Stimulated activated CD8-positive, alpha-beta memory T cell treated with anti-CD3 and anti-CD28 coated beads, Interleukin-15, amount 100 ng/mL, for 1 hour (primary cell): ENCODE measurements around the gene MPL.

Source experiments
- DNase-seq: peaks from one replicate; pipeline ENCODE4 v3.0.0-alpha.2; 2020; ENCODE audit warnings: low read depth

Gene MPL

DNA sequence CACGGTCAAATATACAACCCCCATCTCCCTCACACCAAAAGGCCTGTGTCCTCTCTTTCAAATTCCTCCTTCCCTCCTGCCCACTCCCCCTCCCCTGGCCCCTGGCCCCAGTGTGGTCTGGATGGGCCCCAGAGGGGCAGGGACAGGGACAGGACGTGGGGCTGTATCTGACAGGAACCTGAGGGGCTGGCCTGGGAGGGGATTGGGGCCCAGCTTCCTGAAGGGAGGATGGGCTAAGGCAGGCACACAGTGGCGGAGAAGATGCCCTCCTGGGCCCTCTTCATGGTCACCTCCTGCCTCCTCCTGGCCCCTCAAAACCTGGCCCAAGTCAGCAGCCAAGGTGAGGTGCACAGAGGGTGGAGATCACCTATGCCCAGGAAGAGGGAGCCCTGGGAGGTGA is at the start of gene MPL:
Gene MPL, plus strand, starts transcription at position 231 of the 400 bp plus-strand sequence. Its CDS starts 31 bp downstream, at position 262.
- DNase-seq = no peak

DNA sequence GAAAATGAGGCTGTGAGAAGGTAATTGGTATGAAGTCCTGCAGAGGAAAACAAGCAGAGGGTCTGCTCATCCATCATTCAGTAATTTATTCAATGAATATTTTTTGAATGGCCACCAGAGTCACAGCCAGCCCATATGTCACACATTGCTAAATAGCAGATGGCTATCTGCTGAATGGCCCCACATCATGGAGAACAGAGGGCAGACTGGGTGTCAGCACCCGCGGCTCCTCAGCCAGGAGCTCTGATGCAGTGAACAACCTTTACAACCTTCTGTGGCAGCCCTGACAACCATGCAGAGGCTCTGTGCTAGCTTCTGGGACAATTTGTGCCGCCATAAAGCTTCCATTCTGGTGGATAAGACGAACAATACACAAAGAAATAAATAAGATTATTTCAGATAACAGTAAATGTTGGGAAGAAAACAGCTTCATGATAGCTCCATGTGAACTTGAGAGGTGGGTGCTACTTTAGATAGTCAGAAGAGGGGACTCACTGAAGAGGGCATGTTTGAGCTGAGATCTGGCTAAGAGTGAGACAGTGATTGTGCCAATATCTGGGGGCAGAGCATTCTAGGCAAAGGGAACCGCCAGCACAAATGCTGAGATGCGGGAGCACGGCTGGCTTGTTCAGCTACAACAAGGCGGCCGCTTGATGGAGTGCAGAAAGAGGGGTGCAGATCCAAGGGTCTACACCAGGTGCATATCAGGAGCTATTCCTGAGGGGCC is 49.4 kb upstream of the MPL start:
- DNase-seq = no peak

DNA sequence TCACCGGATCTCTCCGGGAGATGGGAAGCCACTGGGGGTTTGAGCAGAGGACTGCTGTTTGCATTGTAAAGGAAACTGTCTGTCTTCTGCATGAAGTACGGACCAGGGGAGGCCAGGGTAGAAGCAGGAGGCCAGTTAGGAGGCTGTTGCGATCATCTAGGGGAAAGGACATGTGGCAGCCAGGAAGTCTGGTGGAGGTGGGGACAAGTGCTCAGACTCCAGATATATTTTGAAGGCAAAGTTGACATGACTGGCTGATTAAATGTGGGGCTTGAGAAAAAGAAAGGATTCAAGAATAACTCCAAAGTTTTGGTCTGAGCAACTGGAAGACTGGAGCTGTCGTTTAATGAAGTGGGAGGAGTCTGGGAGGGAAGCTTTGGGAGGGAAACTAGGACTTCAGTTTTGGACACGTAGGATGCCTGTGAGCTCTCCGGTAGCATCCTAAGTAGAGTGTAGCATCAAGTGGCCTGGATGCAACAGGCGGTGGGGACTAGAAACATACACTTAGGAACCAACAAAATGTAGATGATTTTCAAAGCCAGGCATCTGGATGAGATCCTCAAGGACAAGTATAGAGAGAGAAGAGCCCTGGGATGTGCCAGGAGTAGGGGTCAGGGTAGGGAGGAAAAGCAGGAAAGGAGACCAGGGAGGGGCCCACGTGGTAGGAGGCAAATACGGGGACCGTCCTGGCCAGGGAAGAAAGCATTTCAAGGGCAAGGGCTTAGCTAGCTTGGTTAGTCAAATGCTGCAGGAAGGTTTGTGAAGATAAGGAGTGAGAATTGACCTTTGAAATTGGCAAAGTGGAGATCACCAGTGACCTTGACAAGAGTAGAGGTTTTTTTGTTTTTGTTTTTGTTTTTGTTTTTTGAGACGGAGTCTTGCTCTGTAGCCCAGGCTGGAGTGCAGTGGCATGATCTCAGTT is 48.6 kb upstream of the MPL start:
- DNase-seq = no peak

DNA sequence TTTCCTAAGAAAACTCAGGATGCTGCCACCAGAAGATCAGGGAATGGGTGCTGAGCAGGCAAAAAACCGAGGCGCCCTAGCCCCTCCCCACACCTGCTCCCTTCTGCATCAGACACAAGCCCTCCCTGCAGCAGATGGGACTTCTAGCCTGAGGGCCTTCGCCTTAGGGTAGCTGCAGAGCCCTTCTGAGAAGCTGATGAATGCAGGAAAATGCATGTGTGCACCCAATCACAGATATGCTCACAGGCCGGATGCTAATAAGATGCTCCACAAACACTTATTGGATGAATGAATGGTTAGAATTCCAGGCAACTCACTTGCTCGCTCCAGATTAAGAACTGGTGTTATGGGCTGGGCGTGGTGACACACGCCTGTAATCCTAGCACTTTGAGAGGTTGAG is 45.4 kb upstream of the MPL start:
- no peak for DNase-seq

DNA sequence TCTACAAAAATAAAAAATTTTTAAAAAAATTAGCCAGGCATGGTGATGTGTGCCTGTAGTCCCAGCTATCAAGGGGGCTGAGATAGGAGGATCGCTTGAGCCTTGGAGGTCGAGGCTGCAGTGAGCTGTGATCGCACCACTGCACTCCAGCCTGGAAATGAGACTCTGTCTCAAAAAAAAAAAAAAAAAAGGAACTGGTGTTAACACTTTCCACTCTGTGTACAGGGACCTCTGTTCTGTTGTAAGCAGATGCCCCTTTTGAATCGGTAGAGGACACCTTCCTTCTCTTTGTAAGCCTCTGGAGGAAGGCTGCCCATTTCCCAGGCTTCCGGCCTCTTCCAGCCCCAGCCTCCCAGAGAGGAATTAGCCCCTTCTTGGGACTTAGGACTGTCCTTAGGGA is 44.9 kb upstream of the MPL start:
- no peak for DNase-seq

DNA sequence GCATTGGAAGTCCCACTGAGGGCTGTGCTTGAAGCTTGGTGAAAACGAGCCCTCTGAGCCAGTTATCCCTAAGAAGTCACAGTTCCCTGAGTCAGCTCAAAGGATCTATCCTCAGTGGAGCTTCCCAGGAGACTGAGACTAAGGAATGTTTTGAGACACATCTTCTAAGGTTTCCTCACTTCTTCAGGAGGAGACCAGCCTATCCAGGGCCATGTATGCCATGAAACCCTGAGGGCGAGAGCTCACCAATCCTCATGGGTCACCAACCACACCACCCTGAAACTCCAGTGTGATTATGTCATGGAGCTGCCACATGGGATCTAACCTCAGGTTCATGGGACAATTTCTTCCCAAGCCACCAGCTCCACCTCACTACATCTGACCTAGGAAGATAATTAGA is 44.4 kb upstream of the MPL start:
- no peak for DNase-seq

DNA sequence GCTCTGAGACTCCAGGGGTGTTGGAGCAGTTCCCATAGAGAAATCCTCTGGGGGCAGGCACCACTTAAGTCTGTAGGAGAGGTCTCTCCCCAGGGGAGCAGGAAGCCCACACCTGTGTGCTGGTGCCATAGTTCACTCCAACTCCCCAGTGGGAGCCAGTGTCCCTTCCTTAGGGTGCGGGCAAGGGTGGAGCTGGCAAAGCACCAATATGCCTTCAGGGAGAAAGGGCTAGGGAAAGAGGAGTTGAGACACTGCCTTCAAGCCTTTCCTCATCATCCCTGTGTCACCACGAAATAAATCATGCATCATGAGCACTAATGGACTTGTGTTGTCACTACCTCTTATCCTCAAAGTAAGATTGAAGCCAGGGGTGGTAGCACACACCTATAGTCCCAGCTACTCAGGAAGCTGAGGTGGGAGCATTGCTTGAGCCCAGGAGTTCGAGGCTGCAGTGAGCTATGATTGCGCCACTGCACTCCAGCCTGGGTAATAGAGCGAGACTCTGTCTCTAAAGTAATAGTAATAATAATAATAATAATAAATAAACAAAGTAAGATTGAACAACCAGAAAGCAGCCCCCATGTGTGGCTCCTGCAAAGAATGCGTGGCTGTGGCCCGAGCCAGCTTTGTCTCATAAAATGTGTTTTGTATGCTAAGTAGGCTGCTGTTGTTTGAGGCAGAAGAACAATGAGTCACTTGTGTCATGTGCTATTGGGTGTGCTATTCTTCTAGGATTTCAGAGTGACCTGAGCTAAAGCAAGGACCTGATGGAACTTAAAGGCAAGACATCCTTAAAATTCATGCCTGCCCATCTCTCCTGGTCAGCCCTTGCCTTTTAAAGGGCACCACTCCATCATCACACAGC is 43.5 kb upstream of the MPL start:
- no peak for DNase-seq

DNA sequence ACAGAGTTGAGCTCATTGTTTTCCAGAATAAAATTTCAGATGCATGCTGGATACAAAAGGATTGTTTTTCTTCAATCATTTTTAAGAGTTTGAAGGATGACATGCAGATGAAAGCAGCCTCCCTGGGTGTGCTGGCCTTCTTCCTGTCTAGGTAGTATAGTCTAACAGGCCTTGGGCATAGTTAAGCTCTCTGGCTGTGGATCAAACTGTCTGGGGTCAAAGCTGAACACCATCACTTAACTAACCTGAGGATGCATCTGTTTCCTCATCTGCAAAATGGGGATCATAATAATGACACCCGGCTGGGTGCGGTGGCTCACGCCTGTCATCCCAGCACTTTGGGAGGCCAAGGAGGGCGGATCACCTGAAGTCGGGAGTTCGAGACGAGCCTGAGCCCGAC is 42.9 kb upstream of the MPL start:
- DNase-seq = no peak

DNA sequence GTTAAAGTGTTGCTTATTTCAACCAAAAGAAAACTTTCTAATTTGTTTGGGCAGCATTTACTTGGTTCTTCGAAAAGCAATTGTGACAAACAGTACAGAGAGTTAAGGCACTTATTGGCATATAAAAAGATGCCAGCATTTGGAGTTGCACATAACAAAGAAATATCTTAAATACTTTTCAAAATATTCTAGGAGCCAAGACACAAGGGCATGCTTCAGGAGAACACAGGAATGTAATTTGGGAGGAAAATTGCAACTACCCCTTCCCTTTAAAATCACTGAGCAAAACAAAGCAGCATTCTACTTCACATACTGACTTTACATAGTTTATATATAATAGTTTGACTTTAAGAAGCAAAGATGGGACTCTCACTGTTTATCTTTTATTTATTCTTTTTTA is 41.4 kb upstream of the MPL start:
- no peak for DNase-seq

DNA sequence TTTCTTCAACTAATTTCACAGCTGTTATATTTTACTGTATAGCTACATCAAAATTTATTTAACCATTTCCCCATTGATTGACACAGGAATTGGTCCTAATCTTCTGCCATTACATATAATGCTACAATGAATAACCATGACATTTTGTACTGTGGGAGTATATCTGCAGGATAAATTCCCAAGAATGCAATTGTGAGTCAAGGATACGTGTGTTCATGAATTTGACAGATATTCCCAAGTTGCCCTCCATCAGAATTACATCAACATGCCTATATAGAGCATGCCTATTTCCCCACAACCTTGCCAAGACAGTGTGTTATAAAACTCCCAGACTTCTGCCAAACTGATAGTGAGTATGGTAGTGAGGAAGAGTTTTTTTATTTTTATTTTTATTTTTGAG is 39.6 kb upstream of the MPL start:
- no peak for DNase-seq

DNA sequence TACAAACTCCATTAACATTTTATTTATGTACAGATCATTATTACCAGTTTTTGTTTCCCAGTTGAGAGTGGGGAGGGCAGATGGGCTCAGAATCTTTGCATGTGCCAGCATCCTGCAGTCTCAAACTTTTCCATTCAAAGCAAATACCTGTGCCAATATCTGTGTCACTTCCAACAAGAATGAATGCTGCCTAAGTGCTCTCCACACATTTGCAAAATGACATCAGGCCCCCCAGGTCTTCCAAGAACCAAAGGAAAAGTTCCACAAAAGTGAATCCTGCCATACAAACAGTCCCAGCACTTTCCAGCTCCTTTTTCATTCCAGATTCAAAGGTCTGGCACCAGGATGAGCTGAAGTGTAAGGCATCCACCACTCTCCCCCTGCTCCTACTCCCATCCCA is 38.5 kb upstream of the MPL start:
- DNase-seq = no peak

DNA sequence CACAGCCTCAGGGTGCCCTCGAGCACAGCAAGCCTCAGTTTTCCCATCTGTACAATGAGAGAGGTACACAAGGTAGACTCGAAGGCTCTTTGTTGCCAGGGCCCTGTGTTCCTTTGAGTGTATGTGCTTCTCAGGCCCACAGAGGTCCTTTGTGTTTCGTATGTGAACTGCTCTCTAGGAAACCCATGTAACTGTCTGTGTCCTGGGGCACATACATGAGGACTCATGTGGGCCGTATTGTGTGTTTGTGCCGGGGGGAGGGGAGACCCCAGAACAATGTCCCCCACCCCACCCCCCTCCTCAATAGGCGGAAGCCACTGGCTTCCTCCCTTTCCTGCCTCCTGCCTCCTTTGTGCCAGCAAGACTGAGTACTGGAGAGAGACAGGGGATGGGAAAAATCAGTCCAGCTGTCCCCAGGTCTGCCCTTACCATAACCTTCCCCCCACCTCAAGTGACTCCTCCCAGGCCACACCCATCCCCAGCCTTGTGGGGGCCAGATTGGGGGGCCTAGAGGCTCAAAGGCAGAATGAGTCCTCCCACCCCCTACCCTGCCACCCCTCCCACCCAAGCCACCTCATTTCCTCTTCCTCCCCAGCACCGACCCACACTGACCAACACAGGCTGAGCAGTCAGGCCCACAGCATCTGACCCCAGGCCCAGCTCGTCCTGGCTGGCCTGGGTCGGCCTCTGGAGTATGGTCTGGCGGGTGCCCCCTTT is 37.1 kb upstream of the MPL start, which contains the start of gene TIE1:
Gene TIE1, plus strand, starts transcription at position 605 of the 717 bp plus-strand sequence. Its CDS starts 90 bp downstream, at position 695.
- no peak for DNase-seq

DNA sequence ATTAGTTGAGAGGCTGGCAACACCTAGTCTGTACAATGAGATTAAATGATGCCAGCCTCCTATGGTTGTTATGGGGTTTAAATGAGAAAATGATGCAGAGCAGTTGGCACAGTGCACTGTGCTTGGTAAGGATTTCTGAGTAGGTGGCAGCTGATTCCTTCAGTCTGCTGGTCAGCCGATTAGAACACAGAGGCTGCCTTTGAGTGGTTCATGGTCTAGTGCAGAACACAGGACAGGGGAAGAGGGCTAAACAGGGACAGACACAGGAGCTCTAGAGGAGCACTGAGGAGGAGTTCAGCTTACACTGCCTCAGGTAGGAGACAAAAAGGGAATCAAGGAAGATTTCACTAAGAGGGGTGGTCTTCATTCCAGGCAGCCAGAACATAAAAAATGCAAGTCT is 35.4 kb upstream of the MPL start:
- no peak for DNase-seq

DNA sequence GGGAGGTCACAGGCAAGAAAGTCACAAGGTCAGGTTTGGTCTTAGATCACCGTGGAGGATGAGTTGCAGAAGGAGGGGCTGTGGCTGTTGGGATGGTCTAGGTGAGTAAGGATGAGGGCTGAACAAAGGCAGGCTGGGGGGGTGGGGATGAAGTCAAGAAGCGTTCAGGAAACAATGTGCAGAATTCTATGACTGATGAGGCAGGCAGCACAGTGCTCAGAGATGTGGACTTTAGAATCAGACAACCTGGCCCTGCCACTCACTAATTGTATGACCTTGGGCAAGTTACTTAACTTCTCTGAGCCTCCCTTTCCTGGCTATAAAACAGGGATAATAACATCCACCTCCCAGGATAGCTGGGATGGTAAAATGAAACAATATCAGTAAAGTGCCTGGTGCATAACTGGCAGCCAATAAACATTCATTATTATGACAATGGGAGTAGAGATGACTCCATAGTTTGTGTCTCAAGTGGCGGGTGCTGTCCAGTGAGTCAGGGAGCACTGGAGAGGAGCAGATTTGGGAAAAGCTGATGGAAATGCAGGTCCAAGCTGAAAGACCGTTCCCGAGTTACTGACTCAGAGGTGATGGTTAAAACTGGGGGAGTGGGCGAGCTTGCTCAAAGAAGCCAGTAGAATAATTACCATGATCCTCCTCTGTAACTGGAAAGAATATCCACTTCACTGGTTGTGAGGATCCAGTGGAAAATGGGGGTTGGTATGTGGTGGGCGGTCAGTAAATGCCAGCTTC is 34.7 kb upstream of the MPL start:
- DNase-seq = no peak

DNA sequence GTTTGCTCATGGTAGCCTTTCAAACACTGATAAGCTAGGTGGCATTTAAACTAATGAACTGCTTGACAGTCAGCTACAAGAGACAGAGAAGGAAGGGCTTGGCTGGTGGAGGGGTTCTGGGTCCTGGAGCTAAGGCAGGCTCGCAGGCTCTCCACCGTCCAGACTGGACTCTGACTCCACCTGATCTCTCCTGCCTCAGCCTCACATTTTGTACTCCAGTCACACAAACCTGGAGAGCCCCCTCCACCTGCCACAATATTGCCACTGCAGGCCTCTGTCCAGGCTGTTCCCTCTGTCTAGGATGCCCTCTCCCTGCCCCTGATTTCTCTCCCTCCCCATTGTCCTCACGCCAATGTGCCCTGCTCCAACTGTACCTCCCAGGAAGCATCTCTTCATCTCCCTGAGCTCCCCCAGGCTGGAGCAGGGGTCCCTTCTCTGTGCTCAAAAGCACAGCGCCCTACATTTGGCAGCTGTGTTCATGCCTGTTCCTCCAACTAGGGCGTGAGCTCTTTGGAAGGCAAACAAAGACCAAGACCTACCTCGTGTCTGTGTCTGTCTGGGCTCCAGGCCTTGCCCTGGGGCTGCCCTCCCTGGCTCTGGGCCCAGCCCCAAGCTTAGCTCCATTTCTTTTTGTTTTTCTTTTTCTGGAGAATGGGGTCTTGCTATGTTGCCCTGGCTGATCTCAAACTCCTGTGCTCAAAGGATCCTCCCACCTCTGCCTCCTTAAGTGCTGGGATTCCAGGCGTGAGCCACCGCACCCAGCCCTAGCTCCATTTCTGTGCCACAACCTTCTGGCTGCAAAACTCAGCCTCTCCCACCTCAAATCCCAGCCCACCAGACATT is 33.9 kb upstream of the MPL start:
- DNase-seq = no peak

DNA sequence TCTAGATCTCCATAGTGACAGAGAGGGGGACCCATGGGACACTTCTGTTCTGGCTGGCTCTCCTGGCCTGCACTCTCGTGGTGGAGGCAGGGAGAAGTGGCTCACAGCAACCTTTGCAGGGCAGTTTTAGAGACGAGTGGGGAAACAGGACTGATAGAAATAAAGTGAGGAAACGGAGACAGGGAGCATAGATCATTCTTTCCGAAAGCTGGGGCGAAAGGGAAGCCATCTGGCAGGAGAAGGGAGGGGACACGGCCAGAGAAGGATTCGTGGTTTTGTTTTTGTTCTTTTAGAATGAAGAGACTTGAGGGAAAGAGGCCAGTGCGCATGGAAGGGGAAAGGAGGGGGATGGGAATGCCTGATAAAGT is 33.3 kb upstream of the MPL start:
- no peak for DNase-seq

DNA sequence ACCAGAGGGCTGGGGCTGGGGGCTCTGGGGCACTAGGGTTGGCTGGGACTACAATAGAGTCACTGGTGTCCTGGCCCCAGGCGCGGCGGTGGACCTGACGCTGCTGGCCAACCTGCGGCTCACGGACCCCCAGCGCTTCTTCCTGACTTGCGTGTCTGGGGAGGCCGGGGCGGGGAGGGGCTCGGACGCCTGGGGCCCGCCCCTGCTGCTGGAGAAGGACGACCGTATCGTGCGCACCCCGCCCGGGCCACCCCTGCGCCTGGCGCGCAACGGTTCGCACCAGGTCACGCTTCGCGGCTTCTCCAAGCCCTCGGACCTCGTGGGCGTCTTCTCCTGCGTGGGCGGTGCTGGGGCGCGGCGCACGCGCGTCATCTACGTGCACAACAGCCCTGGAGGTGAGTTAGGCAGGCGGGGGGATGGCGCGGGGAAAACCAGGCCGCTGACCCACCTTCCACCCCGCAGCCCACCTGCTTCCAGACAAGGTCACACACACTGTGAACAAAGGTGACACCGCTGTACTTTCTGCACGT is 32.8 kb upstream of the MPL start:
- DNase-seq = no peak

DNA sequence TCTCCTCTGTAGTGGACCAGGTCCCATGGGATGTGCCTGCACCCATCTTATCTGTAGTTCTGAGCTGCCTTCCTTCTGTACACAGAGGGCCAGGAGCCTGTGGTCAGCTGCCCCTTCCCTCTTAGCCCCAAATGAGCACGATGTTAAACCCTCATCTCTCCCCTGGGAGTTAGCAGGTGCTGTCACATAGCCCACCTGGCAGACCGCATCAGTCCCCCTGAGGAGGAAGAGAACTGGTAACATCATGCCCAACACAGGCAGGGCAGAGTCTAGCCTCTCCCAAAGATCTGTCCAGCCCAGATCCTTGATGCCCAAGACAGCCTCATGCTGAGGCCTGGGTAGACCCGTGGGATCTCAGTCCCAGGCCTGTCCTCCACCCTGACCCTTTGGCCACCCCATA is 32.2 kb upstream of the MPL start:
- DNase-seq = no peak

DNA sequence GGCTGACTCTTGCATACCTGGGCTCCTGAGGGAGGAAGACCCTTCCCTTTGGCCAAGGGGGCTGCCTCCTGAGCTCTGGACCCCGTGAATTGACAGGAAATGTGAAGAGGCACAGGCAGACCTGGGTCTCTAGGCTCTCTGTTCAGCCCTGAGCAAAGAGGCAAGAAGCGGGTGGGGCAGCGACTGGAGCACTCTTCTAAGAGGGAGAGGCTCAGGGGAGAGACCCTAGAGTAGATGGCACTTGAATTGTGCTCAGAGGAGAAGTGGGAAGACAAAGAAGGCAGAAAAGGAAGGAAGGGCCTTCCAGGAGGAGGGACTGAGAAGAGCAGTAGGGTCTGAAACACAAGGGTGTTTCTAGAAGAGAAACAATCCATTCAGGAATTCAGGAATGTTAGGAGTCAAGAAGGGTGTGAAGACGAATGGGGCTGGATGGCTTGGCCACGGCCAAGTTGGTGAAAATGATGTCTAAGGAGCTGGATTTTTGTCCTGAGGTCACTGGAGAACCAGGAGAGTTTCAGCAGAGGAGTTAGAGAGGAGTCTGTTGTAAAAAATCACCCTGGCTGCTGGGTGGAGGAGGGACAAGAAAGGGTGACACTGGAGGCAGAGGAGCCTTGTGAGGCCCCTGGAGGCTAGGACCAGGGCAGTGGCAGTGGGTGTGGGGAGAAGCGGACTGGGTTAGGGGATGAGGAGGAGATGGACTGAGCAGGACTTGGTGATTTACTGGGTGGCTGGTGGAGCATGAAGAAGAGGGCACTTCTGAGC is 31.5 kb upstream of the MPL start:
- DNase-seq = no peak
